Hepatocyte (in vitro differentiated cells): ENCODE data around the gene JAKMIP1.

Experiments used
- CTCF ChIP-seq: fragments of 200-600 bp; sonication (generic); IDR thresholded peaks from 2 replicates; pipeline ENCODE4 v1.5.1; 2016; ENCODE audit warnings: antibody characterized with exemption, mild to moderate bottlenecking; ENCODE audit not compliant: poor library complexity
- EZH2 ChIP-seq: fragments of 200-600 bp; sonication (generic); IDR thresholded peaks from 2 replicates; pipeline ENCODE4 v1.6.1; 2016; ENCODE audit warnings: antibody characterized with exemption, mild to moderate bottlenecking, borderline replicate concordance

GRCh38 chr4:6235901-6236640 is 35.7 kb upstream of the JAKMIP1 start:
- no peak for TF ChIP-seq CTCF
- no peak for TF ChIP-seq EZH2
